ENCODE data around the gene SIVA1. TPM values are rescaled to one million over a fixed set of nuclear protein-coding genes. Genes with fewer than 3 reads are reported as not detected.

SIVA1 gene
- total and polyA plus RNA-seq, 2 of the 8 experiments (the other 6 are each of a cell fraction or from before 2014, with no cell fraction given), result 123 to 589 TPM

DNA sequence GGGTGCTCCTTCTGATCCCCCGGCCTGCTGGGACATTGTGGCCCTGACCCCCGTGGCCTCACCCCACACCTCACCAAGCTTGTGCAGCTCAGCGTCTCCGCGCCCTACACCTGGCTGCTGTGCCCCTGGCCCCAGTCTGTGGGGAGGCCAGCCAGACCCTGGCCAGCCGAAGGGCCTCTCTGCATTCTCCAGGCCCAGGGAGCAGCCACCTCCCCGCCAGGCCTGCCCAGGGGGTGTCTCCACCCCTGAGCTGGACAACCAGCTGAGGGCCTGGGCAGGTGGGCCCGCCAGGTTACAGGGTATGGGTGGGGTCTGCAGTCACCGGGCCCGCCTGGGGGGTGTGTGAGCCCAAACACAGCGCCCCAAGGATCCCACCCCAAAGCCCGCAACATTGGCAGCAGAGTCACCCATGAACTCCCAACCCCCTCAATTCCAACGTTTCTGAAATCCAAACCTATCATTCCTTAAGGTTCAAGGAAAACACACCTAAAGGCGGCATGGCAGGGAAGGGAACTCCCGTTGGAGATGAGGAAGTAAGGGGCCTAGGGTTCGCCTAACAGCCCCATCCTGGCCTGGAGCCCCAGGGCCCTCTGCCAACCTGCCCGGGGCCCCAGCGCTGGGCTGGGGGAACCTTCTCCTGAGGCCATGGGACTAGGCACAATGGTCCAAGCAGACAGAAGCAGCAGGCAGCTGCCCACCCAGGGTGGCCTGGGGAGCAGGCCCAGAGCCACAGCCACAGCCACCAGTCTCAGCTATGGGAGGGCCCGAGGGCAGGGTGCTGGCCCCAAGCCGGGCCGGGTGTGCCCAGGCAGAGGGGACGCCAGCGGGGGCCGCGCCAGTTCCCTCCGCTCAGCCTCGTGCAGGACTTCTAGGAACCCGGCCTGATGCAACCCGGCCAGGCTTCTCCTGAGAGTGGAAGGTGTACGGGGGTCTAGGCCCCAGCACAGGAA lies 34.1 kb downstream of the SIVA1 start (continued):
- TF ChIP-seq, protein P1, sequence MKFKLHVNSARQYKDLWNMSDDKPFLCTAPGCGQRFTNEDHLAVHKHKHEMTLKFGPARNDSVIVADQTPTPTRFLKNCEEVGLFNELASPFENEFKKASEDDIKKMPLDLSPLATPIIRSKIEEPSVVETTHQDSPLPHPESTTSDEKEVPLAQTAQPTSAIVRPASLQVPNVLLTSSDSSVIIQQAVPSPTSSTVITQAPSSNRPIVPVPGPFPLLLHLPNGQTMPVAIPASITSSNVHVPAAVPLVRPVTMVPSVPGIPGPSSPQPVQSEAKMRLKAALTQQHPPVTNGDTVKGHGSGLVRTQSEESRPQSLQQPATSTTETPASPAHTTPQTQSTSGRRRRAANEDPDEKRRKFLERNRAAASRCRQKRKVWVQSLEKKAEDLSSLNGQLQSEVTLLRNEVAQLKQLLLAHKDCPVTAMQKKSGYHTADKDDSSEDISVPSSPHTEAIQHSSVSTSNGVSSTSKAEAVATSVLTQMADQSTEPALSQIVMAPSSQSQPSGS (IDR thresholded peaks at IDR 0.05; ENCODE audit: low read length), result no peak
- no peak for TF ChIP-seq SIRT6 (IDR thresholded peaks at IDR 0.05; ENCODE audit: low read length)
- TF ChIP-seq YY1 (IDR thresholded peaks at IDR 0.05; ENCODE audit: low read depth, low read length), result no peak
- no peak for TF ChIP-seq SP2 (IDR thresholded peaks at IDR 0.05; ENCODE audit: low read length)
- no peak for TF ChIP-seq SAP30 (IDR thresholded peaks at IDR 0.05; ENCODE audit: insufficient read depth, insufficient replicate concordance, low read length)
